ENCODE results near the gene WIPI1. TPM values are rescaled to one million over a fixed set of nuclear protein-coding genes. Genes with fewer than 3 reads are reported as not detected.

The WIPI1 gene
- total RNA-seq, 1 experiment from 2014 or later: 19.8 TPM

DNA sequence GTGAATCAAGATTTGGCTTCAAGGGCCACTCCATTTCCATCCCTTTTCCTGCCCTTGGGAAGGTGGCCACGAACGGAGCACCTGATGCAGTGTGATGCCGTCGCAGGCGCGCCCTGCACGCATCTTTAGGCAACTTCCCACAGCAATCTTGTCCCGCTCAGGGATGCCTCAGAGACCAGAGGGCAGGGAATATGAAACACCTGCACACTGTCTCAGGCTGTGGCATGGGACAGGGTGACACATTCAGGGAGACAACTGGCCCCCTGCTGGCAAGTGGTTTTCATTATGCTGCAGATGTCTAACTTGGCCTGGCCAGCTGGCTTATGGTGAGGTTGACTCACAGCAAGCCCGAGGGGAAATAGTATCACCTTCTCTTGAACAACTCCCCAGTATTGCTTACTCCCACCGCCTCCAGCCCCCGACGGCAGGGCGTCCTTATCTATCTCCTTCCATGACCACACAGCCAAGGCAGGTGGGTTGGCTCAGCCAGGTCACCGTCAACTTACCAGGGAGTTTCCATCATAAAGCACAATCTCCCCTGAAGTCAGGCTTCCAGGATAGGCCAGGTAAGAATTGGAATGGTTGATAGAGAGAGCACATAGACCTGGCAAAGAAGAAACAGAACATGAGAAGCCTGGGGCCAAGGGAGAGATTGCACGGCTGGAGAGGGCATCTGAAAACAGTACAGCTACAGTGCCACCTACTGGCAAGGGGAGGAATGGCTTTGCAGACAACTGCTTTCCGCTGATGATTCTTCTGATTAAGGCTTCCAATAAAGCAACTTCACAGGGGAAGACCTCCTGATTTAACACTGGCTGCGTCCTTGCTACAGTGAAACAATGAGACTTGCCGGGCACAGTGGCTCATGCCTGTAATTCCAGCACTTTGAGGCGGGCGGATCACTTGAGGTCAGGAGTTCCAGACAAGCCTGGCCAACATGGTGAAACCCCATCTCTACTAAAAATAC is 21.1 kb downstream of the WIPI1 start:
- Histone ChIP-seq H3K36me3 (ENCODE audit: control insufficient read depth, insufficient read depth, low read length) (no peaks in the 10 kb centered on the region), H3K9me3 (ENCODE audit: control insufficient read depth, insufficient read depth, low read depth, low read length) (no peaks in the 10 kb centered on the region), H3K27me3 (ENCODE audit: control insufficient read depth, insufficient read depth, low read length) (no peaks in the 10 kb centered on the region), H3K27ac (ENCODE audit: low read length) (no peak overlapping the region), H3K4me1 (ENCODE audit: control insufficient read depth, insufficient read depth, low read length) (no peaks in the 10 kb centered on the region), H3K4me3 (ENCODE audit: low read depth in 2 of 2, low read length in 2 of 2) (no peak overlapping the region)
- DNase-seq (ENCODE audit: low read depth, low spot score): peak; percentile 71
- ChIA-PET POLR2A (no interaction called here), CTCF (interaction anchor here (0.6 to 0.8 kb wide), 3 partner anchors 21 to 241 kb away, joined by 3 to 6 read pairs (median 4); partner anchors contain the start of gene WIPI1)
- no TSS peak for BruUV-seq (replicated peaks)
- no peak for TF ChIP-seq TCF7L2 (IDR thresholded peaks at IDR 0.05; ENCODE audit: low read depth, low read length)
- no peak for TF ChIP-seq POLR2AphosphoS5 (IDR thresholded peaks at IDR 0.05; ENCODE audit: low read depth, low read length)
- TF ChIP-seq REST (IDR thresholded peaks at IDR 0.05; ENCODE audit: insufficient read depth in 1 of 2, low read depth in 2 of 2, low read length in 1 of 2): no peak
- TF ChIP-seq, protein P1, sequence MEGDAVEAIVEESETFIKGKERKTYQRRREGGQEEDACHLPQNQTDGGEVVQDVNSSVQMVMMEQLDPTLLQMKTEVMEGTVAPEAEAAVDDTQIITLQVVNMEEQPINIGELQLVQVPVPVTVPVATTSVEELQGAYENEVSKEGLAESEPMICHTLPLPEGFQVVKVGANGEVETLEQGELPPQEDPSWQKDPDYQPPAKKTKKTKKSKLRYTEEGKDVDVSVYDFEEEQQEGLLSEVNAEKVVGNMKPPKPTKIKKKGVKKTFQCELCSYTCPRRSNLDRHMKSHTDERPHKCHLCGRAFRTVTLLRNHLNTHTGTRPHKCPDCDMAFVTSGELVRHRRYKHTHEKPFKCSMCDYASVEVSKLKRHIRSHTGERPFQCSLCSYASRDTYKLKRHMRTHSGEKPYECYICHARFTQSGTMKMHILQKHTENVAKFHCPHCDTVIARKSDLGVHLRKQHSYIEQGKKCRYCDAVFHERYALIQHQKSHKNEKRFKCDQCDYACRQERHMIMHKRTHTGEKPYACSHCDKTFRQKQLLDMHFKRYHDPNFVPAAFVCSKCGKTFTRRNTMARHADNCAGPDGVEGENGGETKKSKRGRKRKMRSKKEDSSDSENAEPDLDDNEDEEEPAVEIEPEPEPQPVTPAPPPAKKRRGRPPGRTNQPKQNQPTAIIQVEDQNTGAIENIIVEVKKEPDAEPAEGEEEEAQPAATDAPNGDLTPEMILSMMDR (IDR thresholded peaks at IDR 0.05): peak; percentile 87
- intact Hi-C loops (cut with micrococcal nuclease; ENCODE audit: unreplicated experiment) (loop anchor here (1.0 kb wide), 1 partner anchor 173 kb away; no protein-coding TSS in a partner anchor), in situ Hi-C loops (cut with HindIII; ENCODE audit: low pct_unique_long_range_greater_than_20kb, low sequenced_read_pairs) (no loop called here)
- peak; percentile 85 for ATAC-seq

DNA sequence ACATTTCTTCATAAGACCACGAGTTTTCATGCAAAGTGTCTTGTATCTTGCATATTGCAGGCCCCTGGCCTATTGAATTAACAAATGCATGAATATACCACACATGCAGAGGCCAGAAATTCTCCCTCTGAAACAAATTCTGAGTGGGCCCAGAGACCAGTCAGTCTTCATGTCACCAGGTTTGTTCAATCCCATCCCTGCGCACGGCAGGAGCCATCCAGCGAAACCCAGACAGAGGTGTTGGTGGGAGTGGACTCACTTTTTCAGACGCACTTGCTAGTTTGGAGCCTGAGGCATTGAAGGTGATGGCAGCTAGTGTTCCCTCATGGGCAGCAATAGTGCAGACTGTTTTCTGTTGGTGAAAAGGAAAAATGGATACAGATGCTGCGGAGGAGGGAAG is 21.9 kb downstream of the WIPI1 start:
- ATAC-seq (no peak), DNase-seq (ENCODE audit: low read depth, low spot score) (no peak)
- H3K27ac ChIP-seq (ENCODE audit: low read length): no peak overlapping the region
- TF ChIP-seq POLR2AphosphoS5 (IDR thresholded peaks at IDR 0.05; ENCODE audit: low read depth, low read length) (no peak), TCF7L2 (IDR thresholded peaks at IDR 0.05; ENCODE audit: low read depth, low read length) (no peak), SIN3A (IDR thresholded peaks at IDR 0.05; ENCODE audit: borderline replicate concordance, insufficient read depth, low read depth, low read length) (no peak), REST (IDR thresholded peaks at IDR 0.05; ENCODE audit: insufficient read depth in 1 of 2, low read depth in 2 of 2, low read length in 1 of 2) (no peak)
- TF ChIP-seq, protein P1 (IDR thresholded peaks at IDR 0.05): no peak
- H3K4me1 ChIP-seq (ENCODE audit: control insufficient read depth, insufficient read depth, low read length): no peaks in the 10 kb centered on the region
- H3K27me3 ChIP-seq (ENCODE audit: control insufficient read depth, insufficient read depth, low read length): no peaks in the 10 kb centered on the region
- ChIA-PET CTCF (interaction anchor here (0.6 kb wide), 1 partner anchor 240 kb away, joined by 3 read pairs; no protein-coding TSS in a partner anchor), POLR2A (no interaction called here)
- no peak overlapping the region for H3K4me3 ChIP-seq (ENCODE audit: low read depth in 2 of 2, low read length in 2 of 2)
- in situ Hi-C loops (cut with HindIII; ENCODE audit: low pct_unique_long_range_greater_than_20kb, low sequenced_read_pairs) (no loop called here), intact Hi-C loops (cut with micrococcal nuclease; ENCODE audit: unreplicated experiment) (no loop called here)
- H3K9me3 ChIP-seq (ENCODE audit: control insufficient read depth, insufficient read depth, low read depth, low read length): no peaks in the 10 kb centered on the region
- BruUV-seq (replicated peaks): no TSS peak
- no peaks in the 10 kb centered on the region for H3K36me3 ChIP-seq (ENCODE audit: control insufficient read depth, insufficient read depth, low read length)

Data from Panc1 (cell line).